Measurements from ENCODE around the gene CAST.
A peak's percentile ranks its signal among the peaks of the same experiment; 100 is the strongest.

The CAST gene

DNA sequence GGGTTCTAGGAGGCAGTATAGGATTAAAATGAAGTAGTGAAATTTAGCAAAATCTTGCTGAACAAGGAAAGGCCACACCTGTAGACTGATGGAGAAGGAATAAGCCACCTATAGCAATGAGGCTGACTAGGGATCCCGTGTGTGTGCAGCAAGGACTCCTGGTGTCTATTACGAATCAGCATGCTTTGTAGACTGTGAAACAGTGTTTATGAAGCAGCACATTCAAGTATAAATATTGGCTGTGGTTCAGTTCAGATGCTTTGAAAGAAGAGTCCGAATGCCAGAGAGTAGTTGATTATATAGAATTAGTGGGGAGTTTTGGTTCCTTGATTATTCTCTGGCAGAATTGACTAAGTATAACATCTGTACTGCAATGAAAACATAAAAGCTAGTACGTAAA lies 41.8 kb downstream of the CAST start:
- DNase-seq (ENCODE audit: extremely low spot score, insufficient read length, low read depth) (no peak), FAIRE-seq (no peak)

GRCh38 chr5:96706433-96707111 lies 44.4 kb downstream of the CAST start:
- no peak for DNase-seq (ENCODE audit: extremely low spot score, insufficient read length, low read depth)
- FAIRE-seq = peak; percentile 51

DNA sequence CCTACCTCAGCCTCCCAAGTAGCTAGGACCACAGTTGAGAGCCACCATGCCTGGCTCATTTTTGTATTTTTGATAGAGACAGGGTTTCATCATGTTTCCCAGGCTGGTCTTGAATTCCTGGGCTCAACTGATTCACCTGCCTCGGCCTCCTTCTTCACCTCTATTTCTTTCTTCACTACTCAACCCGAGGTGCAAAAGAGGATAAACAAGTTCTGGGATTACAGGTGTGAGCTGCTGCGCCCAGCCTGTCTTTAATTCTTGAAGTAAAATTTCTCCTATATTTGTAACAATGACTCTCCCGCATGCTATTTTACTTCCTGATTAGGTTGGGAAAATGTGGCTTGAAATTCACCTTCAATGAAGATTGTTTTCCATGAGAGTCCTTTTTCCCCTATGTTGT lies 46.4 kb downstream of the CAST start:
- FAIRE-seq = no peak

DNA sequence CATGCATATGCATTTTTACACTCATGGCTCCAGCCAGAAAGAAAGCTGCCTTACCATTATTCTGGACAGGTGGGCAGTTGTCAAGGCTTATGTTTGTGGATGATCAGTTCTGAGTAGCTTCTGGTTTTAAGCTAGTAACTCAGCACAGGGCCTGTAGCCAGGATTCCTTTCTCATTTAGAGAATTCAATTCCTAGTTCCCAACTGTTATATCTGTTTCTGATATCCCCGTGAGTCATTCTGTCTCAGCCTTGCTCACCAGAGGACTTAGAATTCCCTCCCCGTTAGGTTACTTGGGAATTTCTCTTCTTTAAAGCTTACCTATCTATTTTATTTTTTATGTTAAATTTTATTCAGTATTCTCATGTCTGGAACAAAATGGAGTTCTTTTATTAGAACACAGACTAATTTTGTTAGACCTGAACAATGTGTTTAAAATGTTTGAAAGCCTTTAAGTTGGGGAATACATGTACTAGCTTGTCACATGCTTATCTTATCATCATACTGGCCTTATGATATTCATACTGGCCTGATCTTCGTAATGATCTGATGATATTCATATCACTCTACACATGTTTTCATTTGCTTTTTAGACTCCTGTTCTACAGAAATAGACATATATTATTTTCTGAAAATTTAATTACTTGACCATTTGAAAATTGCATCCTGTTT lies 47.1 kb downstream of the CAST start:
- FAIRE-seq (no peak), DNase-seq (ENCODE audit: extremely low spot score, insufficient read length, low read depth) (no peak)

More for the DNA sequence above, 46.4 kb downstream of the CAST start:
- no peak for DNase-seq (ENCODE audit: extremely low spot score, insufficient read length, low read depth)

DNA sequence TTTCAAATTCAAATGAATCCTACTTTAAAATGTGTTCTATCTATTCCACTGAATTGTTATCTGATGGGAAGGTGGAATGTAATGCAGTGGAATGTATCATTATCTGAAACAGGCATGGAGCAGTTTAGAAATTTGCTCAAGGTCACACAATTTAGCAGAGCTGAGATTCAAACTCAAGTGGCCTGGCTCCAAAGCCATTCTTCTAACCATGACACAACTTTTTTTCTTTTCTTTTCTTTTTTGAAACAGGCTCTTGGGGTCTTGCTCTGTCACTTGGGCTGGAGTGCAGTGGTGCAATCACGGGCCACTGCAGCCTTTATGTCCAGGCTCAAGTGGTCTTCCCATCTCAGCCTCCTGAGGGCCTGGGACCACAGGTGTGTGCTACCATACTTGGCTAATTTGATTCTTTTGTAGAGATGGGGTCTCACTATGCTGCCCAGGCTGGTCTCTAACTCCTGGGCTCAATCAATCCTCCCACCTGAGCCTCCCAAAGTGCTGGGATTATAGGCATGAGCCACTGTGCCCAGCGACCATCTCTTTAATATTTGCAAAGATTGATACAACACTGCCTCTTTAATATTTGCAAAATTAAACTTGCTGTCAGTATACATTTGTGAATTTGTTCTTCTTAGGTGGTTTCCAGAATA lies 50.0 kb downstream of the CAST start:
- DNase-seq (ENCODE audit: extremely low spot score, insufficient read length, low read depth) (no peak), FAIRE-seq (no peak)

- DNase-seq (ENCODE audit: extremely low spot score, insufficient read length, low read depth) (no peak), FAIRE-seq (no peak)
Observed at GRCh38 chr5:96714450-96714849, 52.3 kb downstream of the CAST start.

DNA sequence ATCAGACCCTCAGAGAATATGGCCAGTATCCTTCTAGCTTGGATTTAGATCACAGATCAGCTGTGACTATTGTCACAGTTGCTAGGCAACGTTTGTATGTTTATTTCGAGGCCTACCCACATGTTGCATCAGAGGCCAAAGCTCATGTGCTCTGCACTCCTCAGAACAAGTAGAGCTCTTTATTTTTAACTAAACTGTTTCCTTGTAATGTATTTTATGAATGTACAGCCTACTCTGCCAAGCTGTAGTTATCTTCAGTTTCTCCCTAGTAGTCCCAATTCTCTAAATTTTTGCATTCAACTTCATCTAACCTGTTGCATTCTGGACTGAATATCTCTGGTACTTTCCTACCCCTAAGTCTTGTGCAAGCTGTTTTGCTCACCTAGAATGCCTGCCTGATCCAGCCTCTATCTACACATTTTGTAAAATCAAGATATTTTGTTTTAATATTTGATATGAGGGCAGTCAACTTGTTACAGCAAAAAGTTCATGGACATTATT lies 52.8 kb downstream of the CAST start:
- FAIRE-seq (no peak), DNase-seq (ENCODE audit: extremely low spot score, insufficient read length, low read depth) (no peak)

GRCh38 chr5:96716007-96716406 lies 53.8 kb downstream of the CAST start:
- DNase-seq (ENCODE audit: extremely low spot score, insufficient read length, low read depth) (no peak), FAIRE-seq (no peak)

DNA sequence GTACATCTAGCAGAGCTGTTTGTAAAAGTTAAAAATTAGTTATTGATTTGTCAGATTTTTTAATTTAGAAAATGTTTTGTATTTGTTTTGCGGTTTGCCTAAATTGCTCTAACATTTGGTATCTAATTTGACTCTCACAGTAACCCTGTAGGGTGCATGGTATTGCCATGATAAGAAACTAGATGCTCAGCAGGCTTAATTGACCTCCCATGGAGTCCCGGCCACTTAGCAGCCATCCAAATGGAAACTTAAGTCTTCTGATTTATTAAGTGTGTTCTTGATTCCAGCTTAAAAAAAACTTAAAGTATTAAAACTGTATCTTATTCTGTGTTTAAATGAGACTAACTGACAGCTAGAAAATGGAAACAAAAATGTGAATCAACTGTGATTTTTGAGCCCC lies 54.5 kb downstream of the CAST start:
- DNase-seq (ENCODE audit: extremely low spot score, insufficient read length, low read depth) (no peak), FAIRE-seq (no peak)

DNA sequence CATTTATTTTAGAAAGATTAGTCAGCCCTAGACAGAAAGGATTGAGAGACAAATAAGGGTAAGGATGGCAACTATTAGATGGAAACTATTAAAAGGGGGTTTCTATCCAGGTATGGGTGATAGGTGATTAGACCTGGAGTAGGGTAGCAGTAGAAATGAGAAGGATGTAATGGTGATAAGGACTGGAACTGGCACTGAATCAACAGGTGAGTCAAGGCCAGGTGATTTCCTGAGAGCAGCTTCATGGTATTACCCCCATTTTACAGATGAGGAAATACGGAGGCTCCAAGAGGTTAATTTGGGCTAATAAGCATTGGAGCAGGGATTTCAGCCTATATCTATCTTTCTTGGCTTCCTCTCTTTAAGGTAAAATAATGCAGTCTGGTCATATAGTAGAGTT lies 55.7 kb downstream of the CAST start:
- FAIRE-seq = no peak
- DNase-seq (ENCODE audit: extremely low spot score, insufficient read length, low read depth) = no peak

DNA sequence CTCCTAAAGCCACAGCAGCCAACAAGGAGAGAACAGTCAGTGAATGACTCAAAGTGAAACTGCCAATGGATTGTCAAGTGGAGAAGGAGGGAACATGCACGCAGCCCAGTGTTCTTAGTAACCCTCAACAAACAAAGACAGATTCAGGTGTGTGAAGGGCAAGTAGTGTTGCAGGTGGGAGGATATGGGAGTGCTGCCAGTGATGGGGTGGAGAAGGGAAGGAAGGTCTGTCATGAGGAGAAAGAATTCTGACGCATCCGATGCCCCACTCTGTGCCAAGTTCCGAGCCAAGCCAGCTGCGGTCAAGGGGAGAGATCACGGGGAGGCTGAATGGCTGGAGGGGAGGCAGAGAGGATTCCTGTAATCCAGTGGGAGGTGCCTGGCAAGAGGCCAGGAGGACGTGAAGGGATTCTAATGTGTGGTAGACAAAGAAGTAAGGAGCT lies 56.5 kb downstream of the CAST start:
- no peak for DNase-seq (ENCODE audit: extremely low spot score, insufficient read length, low read depth)
- no peak for FAIRE-seq

GRCh38 chr5:96720408-96720807 lies 58.2 kb downstream of the CAST start:
- no peak for FAIRE-seq
- no peak for DNase-seq (ENCODE audit: extremely low spot score, insufficient read length, low read depth)

GRCh38 chr5:96721351-96721977 lies 59.3 kb downstream of the CAST start:
- DNase-seq (ENCODE audit: extremely low spot score, insufficient read length, low read depth) = no peak
- FAIRE-seq = no peak

DNA sequence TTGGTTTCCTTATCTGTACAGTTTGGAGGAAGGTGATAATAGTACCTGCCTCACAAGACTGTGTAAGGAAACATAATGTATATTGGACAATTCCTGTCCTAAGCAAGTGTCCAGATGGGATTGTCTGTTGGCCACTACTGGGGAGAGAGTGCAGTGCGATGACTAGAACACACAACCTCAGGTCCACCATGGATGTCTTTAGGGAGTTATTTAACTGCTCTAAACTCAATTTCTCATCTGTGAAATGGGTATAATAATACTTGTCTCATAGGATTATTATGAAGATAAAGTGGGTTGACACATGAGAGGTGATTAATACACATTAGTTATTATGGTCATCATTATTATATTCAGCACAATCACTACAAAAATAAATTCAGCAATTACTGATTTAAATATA lies 63.1 kb downstream of the CAST start:
- no peak for FAIRE-seq
- no peak for DNase-seq (ENCODE audit: extremely low spot score, insufficient read length, low read depth)

- DNase-seq (ENCODE audit: extremely low spot score, insufficient read length, low read depth) (no peak), FAIRE-seq (no peak)
Observed at GRCh38 chr5:96726802-96727201, 64.6 kb downstream of the CAST start.

GRCh38 chr5:96729156-96729555 lies 67.0 kb downstream of the CAST start:
- FAIRE-seq (no peak), DNase-seq (ENCODE audit: extremely low spot score, insufficient read length, low read depth) (no peak)

DNA sequence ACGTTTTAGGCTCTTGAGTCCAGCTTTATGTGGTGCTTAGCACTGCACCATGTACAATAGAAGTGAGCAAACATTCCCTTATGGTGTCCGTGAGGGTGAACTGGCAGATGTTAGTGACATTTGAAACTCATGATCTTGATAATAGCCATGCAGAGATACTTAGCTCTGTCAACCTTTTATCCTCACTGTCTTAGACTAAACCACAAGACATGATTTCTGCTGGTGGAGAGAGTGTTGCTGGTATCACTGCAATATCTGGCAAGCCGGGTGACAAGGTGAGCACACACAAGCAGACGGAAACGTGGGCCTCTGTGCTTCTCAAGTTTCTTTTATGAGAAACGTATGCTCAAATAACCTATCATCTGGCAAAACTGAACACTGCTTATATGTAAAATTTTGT lies 68.4 kb downstream of the CAST start:
- no peak for FAIRE-seq
- no peak for DNase-seq (ENCODE audit: extremely low spot score, insufficient read length, low read depth)

GRCh38 chr5:96733771-96734500 lies 71.8 kb downstream of the CAST start:
- FAIRE-seq = no peak
- DNase-seq (ENCODE audit: extremely low spot score, insufficient read length, low read depth) = no peak

- FAIRE-seq (no peak), DNase-seq (ENCODE audit: extremely low spot score, insufficient read length, low read depth) (no peak)
Observed at GRCh38 chr5:96734871-96735325, 72.7 kb downstream of the CAST start.

- no peak for FAIRE-seq
Observed at GRCh38 chr5:96736937-96737336, 74.8 kb downstream of the CAST start.

More at GRCh38 chr5:96736937-96737336, 74.8 kb downstream of the CAST start:
- no peak for DNase-seq (ENCODE audit: extremely low spot score, insufficient read length, low read depth)
